Activated CD4-positive, CD25-positive, alpha-beta regulatory T cell treated with anti-CD3 and anti-CD28 coated beads, Interleukin-2, amount 50 U/mL, for 72 hours (primary cell): ENCODE data around the gene PNLIP.

Source experiments
- DNase-seq: peaks from one replicate; pipeline ENCODE4 v3.0.0; 2021

PNLIP gene

GRCh38 chr10:116545756-116546155, at the start of gene PNLIP:
Gene PNLIP, plus strand, starts transcription at chr10:116545931. Its CDS starts 162 bp downstream, at chr10:116546093.
- DNase-seq, result no peak

- DNase-seq, result no peak
Measured at GRCh38 chr10:116504786-116505185, 40.9 kb upstream of the PNLIP start.

- no peak for DNase-seq
Measured at GRCh38 chr10:116510565-116510964, 35.2 kb upstream of the PNLIP start.

- DNase-seq, result no peak
Measured at GRCh38 chr10:116511365-116511764, 34.4 kb upstream of the PNLIP start.

DNA sequence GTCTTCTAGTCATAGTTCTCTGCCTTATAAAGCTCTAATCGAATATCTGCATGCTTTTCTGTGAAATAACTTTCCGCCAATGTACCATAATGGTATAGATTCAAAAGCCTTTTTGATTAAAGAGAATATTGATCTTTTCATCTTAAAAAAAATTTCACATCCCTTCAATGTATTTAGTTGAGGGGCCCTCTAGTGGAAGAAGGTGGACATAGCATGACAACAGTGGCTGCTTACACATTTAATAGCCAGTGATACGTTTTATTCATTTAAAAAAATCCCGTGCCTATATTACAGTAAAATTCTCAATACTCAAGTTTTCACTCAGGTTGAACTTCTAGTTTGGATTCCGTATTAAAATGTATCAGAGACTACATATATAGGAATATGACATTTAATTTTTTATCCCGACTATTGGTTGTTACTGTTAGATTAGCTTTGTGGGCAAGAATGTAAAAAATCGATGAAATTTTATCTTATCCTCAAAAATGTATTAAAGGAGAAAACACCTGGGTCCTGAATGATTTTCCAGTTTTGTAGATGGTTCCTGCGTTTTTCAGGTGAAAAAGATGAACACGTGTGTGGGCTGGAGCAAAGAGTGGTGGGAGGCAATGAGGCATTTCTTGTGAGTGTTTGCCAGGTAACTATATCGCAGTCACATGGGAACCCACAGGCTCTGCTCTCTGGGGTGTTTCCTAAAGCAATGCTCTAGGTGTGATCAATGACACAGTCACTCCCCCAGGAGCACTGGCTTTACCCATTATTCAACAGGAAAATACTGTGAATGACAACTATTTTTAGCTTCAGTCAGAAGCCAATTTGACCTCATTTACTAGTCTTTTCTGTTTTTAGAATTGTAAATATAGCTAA, 24.1 kb upstream of the PNLIP start:
- DNase-seq, result no peak

DNA sequence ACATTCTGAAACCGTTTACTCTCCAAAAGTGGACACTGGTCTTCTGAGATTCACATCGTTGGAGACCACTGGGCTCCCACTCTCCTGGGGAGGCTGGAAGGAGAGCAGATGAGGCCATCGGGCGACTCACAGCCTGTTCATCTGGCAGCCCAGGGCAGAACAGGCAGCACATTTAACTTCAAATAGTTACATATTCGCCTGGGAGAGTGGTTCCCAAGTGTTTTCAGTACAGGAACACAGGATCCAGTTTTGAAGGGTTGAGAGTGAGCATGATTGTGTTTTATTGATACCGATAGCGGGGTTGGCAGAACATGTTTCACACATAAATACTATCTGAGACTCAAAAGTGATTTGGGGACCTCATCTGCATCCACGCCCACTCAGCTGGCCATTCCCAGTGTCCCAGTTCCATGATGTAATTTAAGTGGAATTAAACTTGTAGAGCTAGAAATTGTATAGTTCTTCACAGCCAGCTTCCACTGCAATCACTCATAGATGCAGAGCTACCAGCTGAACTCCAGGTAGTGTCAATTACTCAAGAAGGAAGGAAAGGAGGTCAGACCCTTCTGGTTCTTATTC, 22.8 kb upstream of the PNLIP start:
- no peak for DNase-seq

DNA sequence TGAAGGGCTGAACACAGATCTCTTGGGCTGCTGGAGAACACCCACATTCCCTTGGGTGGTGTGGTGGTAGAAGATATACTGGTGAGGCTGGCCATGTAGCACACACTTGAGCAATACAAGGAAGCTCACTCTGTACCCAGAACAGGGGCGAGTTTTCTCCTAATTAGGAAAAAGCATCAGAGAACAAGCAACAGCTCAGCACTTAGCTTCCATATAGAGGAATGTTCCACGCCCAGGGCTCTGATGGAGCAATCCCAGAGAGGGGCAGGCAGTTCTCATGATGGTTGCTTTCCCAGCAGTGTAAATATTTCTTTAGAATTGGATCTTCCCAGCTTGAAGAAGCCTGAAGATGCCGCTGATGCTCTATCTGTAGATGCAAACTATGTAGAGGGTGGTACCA, 21.0 kb upstream of the PNLIP start:
- no peak for DNase-seq

DNA sequence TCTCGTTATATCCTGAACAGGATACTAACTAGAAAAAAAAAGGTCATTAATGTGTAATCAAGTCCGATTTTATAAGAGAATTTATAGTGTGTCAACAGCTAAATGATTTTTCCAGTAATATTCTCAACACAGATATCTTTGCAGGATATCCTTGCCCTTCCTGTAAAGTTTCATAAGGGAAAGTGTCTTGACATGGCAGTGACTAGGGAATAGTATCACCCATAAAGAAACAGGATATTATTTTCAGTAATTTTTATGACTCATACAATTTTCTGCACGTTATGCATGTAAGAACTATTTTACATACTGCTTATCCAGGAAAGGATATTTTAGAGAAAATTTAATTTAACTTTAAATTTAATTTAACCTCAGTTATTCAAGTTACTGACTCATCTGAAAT, 19.5 kb upstream of the PNLIP start:
- DNase-seq, result no peak

DNA sequence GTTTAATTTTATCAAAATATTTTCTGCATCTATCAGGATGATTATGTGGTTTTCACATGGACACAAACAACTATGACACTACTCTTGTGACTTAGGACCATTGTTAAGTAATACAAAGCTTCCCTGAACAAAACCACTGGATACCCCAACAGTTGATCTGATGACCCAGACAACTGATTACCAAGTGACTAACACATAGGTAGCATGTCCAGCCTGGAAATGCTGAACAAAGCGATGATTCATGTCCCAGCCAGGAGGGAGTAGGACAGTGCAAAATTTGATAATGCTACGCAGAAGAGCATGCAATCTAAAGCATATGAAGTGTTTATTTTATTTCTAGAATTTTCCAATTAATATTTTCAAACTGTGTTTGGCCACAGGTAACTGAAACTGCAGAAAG, 8.9 kb upstream of the PNLIP start:
- DNase-seq, result no peak

- DNase-seq, result no peak
Measured at GRCh38 chr10:116538456-116538855, 7.3 kb upstream of the PNLIP start.

DNA sequence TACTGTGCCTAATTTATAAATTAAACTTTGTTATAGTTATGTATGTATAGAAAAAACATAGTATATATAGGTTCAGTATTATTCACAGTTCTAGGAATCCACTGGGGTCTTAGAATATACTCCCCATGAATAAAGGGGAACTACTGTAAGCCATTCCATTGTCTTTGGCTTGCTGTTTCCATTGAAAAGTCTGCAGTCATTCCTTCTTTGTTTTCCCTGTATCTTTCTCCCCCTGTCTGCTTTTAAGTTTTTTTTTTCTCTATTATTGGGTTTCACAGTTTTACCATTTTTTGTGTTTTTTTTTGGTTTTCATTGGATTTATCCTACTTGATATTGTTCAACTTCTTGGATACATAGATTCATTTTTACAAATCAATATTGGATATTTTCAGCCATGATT, 6.7 kb upstream of the PNLIP start:
- no peak for DNase-seq

DNA sequence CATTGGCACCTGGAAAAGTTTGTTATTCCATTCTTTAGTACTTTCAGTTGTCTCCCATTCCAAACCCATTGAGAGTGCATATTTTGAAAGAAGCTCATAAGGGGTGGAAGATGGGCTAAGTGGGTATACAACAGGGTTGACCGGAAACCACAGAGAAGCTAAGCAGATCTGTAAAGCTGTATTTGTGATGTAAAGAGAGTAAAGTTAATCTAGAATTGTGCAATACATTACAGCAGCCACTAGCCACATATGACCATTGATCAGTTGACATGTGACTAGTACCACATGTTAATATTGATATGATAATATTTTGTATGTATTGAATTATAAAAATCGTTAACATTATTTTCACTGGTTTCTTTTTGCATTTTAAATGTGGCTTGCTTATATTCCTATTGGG, 4.9 kb upstream of the PNLIP start:
- no peak for DNase-seq

- DNase-seq, result no peak
Measured at GRCh38 chr10:116542007-116542677, 3.6 kb upstream of the PNLIP start.

- DNase-seq, result no peak
Measured at GRCh38 chr10:116545122-116545521, 609 bp upstream of the PNLIP start.

- no peak for DNase-seq
Measured at GRCh38 chr10:116548301-116548700, 2.6 kb downstream of the PNLIP start.

- no peak for DNase-seq
Measured at GRCh38 chr10:116553378-116553980, 7.7 kb downstream of the PNLIP start.

DNA sequence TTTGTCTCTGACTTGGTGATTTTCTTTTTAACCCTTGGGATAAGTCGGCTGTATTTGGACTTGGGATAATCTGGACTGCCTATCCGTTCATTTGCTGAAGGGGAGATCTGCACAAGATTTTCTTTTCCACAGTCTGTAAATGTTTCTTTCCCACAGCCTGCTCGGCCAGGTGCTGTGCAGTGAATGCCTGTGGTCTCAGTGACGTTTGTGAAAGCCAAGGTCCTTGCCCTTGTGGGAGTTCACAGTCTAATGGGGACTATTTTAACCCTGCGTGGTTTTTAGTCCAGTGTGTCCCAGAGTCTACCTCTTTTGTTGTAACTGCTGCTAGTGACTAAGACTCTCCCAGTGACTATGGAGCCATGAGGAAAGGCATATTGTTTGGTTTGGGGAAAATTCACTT, 8.9 kb downstream of the PNLIP start:
- no peak for DNase-seq

GRCh38 chr10:116555880-116556279, 10.1 kb downstream of the PNLIP start:
- DNase-seq, result no peak

- DNase-seq, result no peak
Measured at GRCh38 chr10:116557305-116557880, 11.7 kb downstream of the PNLIP start.

GRCh38 chr10:116565534-116565933, 19.8 kb downstream of the PNLIP start:
- no peak for DNase-seq

DNA sequence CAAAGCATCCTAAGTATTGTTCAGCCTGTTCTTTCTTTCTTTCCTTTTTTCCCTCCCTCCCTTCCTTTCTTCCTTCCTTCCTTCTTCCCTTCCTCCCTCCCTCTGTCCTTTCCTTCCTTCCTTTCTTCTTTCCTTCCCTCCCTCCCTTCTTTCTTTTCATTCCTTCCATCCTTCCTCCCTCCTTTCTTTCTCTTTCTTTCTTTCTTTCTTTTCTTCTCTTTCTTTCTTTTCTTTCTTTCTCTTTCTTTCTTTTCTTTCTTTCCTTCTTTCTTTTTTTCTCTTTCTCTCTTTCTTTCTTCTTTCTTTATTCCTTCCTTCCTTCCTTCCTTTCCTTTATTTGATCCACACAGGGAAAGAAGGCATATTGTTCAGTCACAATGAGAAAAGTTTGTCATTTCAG, 21.2 kb downstream of the PNLIP start:
- DNase-seq, result no peak

- no peak for DNase-seq
Measured at GRCh38 chr10:116567335-116567734, 21.6 kb downstream of the PNLIP start.

DNA sequence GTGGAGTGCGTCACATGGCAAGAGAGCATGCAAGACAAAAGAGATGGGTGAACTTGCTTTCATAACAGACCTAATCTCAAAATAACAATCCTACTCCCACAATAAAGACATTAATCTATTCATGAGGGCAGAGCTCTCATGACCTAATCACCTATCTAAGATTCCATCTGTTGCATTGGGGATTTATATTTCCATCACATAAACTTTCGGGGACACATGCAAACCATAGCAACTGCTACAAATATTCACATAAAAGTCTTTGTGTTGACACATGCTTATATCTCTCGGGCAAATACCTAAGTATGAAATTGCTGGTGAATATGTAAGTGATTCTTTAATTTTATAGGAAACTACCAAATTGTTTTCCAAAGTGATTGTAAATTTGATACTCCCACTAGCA, 29.1 kb downstream of the PNLIP start:
- no peak for DNase-seq
